ENCODE measurements around the gene MALL.
"Not testable (repeated sequence)": the region's sequence is repeated elsewhere in the genome, so short reads cannot be mapped to it uniquely, and the experiment has no call there.

The MALL gene

DNA sequence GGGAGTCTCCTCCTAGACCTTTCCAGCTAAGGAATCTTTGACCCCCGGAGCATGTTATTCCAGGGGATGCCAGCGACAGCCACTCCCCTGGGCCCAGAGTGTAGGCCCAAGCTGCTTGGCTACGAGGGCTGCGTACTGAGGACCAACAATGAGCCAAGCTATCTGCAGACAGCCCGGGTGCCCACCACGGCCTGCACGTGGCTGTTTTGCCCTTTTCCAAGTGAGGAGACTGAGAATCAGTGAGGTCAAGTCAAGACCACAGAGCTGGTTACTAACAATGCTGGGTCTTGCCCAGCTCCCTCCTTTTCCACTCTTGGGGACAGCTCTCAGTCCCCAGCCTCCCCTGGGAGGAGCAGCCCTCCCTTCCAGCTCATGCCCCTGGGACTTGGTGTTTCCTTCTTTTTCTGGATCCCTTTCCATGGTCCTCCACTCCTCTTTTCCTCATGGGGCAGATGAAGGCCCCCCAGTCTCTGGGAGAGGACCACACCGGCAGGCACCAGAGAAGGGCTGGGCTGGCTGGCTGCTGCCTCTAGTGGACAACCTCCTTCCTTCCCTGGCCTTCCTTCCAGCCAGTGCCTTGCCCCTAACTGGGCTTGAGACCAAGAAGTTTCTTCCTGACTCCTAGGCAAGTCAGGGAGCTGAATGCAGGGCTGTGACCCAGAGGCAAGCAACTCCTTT is 550 bp upstream of the MALL start:
- TF ChIP-seq, protein P1, sequence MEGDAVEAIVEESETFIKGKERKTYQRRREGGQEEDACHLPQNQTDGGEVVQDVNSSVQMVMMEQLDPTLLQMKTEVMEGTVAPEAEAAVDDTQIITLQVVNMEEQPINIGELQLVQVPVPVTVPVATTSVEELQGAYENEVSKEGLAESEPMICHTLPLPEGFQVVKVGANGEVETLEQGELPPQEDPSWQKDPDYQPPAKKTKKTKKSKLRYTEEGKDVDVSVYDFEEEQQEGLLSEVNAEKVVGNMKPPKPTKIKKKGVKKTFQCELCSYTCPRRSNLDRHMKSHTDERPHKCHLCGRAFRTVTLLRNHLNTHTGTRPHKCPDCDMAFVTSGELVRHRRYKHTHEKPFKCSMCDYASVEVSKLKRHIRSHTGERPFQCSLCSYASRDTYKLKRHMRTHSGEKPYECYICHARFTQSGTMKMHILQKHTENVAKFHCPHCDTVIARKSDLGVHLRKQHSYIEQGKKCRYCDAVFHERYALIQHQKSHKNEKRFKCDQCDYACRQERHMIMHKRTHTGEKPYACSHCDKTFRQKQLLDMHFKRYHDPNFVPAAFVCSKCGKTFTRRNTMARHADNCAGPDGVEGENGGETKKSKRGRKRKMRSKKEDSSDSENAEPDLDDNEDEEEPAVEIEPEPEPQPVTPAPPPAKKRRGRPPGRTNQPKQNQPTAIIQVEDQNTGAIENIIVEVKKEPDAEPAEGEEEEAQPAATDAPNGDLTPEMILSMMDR (IDR thresholded peaks at IDR 0.05; ENCODE audit: low read depth, low read length): peak; percentile 55
- no peak for DNase-seq (ENCODE audit: extremely low read depth, low read depth)

DNA sequence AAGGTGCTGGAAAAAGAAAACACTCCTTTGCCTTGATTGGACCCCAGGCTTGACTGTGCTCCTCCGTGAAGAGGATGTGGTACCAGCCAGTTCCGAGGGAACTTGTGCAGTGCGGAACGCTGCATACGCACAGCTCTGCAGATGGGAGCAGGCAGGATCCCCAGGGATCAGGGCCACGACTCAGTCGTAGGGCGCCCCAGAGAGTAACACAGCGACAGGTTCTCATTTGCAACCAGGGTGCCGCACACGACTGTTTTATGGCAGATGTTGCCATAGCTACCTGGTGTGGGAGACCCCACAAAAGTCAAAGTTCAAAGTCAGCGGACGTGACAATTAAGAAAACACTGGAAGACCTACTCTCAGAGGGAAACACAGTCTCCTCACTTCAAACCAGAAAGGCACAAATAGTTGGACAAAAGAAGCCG is 779 bp downstream of the MALL start:
- no peak for DNase-seq (ENCODE audit: extremely low read depth, low read depth)
- TF ChIP-seq, protein P1 (IDR thresholded peaks at IDR 0.05; ENCODE audit: low read depth, low read length): no peak

DNA sequence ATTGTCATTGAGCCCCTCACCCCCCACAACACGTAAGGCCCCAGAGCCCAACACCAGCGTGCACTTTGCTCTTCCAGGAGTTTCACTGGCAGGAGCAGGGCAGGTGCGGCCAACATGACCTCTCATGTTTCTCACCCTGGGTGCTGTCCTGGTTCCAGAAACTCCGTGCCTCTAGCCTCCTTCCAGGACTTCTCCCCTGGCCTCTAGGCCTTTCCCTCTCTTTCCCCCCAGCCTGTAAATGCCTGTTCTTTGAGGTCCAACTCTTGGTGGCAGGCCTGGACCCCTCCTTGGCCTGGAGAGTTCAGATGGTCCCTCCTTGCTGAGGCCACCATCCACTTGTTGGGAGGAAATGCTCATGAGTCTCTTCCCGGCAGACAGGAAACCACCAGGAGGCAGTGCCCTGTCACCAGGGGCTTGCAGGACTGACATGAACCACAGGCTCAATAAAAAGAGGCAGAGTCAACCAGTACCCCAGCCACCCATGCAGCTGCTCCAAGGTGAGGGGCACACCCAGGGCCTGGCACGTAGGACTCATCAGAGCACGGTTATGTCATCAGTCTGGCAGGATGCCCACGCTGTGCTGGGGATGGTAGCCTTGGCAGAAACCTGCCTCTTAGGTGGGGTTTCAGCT is 1.5 kb downstream of the MALL start:
- no peak for DNase-seq (ENCODE audit: extremely low read depth, low read depth)
- TF ChIP-seq, protein P1 (IDR thresholded peaks at IDR 0.05; ENCODE audit: low read depth, low read length): no peak; the same call in 1 of the 2 replicates

DNA sequence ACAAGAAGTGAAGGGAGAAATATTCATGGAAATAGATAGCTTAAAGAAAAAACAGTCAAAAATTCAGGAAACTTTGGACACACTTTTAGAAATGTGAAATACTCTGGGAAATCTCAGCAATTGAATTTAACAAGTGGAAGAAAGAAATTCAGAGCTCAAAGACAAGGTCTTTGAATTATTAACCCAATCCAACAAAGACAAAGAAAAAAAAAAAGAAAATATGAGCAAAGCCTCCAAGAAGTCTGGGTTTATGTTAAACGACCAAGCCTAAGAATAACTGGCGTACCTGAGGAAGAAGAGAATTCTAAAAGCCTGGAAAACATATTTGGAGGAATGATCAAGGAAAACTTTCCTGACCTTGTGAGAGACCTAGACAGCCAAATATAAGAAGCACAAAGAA is 7.3 kb downstream of the MALL start:
- not testable (repeated sequence) for DNase-seq (ENCODE audit: extremely low read depth, low read depth)

DNA sequence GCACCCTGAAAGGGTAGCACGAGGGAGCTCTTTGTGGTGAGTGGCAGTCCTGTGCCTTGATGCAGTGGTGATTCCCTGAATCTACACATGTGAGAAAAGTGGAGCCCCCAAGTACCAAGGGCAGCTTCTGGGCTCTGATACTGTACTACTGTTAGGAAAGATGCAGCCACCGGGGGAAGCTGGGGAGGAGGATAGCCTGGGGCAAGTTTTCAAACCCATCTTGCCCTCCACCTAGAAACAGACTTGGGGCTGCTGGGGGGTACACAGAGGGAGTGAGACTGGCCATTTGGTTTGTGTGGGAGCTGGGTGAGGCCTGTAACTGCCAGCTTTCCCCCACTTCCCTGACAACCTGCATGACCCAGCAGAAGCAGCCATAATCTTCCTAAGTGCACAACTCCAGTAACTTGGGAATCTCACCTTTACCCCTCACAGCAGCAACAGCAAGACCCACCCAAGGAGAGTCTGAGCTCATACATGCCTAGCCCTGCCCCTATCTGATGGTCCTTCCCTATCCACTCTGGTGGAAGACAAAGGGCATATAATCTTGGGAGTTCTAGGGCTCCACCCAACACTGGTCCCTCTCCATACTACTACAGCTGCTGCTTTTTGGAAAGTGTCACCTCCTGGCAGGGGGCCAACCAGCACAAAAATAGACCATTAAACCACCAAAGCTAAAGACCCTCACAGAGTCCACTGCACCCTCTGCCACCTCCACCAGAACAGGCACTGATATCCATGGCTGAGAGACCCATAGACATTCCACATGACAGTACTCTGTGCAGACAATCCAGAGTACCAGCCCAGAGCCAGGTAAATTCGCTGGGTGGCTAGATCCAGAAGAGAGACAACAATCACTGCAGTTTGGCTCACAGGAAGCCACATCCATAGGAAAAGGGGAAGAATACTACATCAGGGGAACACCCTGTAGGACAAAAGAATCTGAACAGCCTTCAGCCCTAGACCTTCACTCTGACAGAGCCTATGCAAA is 8.2 kb downstream of the MALL start:
- DNase-seq (ENCODE audit: extremely low read depth, low read depth): no peak
- TF ChIP-seq, protein P1 (IDR thresholded peaks at IDR 0.05; ENCODE audit: low read depth, low read length): no peak

DNA sequence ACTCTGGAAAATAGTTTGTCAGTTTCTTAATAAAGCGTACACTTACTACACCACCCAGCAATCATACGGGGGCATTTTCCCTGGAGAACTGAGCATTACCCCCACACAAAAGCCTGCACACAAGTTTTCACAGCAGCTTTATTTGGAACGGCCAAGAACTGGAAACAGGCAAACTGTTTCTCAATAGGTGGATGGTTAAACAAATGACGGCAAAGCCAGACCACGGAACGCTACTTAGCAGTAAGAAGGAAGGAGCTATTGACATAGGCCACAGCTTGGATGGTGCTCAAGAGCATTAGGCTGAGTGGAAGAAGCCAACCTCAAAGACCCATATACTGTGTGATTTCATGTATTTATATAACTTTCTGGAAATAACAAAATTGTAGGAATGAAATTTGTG is 9.0 kb downstream of the MALL start:
- no peak for DNase-seq (ENCODE audit: extremely low read depth, low read depth)
- TF ChIP-seq, protein P1 (IDR thresholded peaks at IDR 0.05; ENCODE audit: low read depth, low read length): no peak

DNA sequence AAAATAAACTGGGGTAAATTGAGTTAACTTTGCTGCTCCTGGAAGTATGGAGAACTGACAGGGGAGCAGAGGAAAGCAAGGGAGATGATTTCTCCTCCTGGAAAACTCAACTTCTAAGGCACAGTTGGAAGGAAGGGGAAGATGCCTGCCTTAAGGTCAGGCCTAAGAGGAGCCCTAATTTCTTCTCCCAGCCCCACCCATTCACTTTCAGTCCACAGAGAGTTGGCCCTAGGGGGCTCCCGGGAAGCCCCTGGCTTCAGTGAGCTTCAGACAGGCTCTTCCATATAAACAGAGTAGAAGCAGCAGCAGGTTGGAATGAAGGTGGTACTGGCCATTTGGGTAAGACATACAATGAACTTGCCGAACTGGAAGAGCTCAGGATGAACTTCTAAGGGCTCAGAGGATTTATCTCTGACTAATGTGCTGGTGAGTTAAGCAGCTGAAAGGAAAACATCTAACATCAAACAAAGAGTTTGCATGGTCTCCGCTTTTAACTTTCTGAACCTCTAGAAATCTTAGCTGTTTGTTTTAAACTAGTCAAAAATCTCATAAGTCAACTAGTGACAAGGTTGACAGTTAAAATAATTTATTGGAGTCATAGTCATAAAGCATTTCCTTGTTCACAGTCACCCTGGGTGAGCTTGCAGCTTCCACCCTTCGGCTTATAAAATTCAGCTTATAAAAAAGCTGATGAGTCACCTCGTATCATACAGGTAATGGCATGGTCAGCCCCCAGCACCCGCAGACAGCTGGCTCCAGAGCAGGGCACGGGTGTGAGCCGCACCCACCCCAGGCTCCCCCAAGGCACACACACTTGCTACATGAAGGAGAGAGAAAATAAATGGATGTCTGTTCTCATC is 9.8 kb downstream of the MALL start:
- DNase-seq (ENCODE audit: extremely low read depth, low read depth): no peak
- TF ChIP-seq, protein P1 (IDR thresholded peaks at IDR 0.05; ENCODE audit: low read depth, low read length): no peak

All from AG09319 (cell line).